Smooth muscle cell (in vitro differentiated cells): Measurements from ENCODE around the gene PDZRN4. TPM values are rescaled to one million over a fixed set of nuclear protein-coding genes. Genes with fewer than 3 reads are reported as not detected.

Experiments used
- DNase-seq: peaks from one replicate; lab custom pipeline; 2025; ENCODE audit not compliant: unreplicated experiment; lab: John Stamatoyannopoulos, UW
- H2AFZ ChIP-seq: fragments of 200-600 bp; sonication (generic); 2 replicates; pipeline ENCODE4 v1.6.0; 2016; ENCODE audit warnings: antibody characterized with exemption, low read depth, mild to moderate bottlenecking
- H3F3A ChIP-seq: fragments of 200-600 bp; sonication (generic); 2 replicates; pipeline ENCODE4 v1.6.0; 2017; ENCODE audit warnings: antibody characterized with exemption, low read depth
- H3K27ac ChIP-seq: fragments of 200-600 bp; sonication (generic); 2 replicates; pipeline ENCODE4 v1.5.1; 2016; ENCODE audit warnings: low read depth, mild to moderate bottlenecking
- H3K27me3 ChIP-seq: fragments of 200-600 bp; sonication (generic); 2 replicates; pipeline ENCODE4 v1.6.1; 2016; ENCODE audit warnings: low read depth, mild to moderate bottlenecking
- H3K36me3 ChIP-seq: fragments of 200-600 bp; sonication (generic); 2 replicates; pipeline ENCODE4 v1.5.1; 2016; ENCODE audit warnings: low read depth
- H3K4me1 ChIP-seq: fragments of 200-600 bp; sonication (generic); 2 replicates; pipeline ENCODE4 v1.5.1; 2016; ENCODE audit warnings: low read depth
- H3K4me2 ChIP-seq: fragments of 200-600 bp; sonication (generic); 2 replicates; pipeline ENCODE4 v1.6.0; 2016; ENCODE audit warnings: mild to moderate bottlenecking
- H3K4me3 ChIP-seq: fragments of 200-600 bp; sonication (generic); 2 replicates; pipeline ENCODE4 v1.5.1; 2016; ENCODE audit warnings: mild to moderate bottlenecking
- H3K79me2 ChIP-seq: fragments of 200-600 bp; sonication (generic); 2 replicates; pipeline ENCODE4 v1.6.0; 2016; ENCODE audit warnings: low read depth, mild to moderate bottlenecking
- H3K9ac ChIP-seq: fragments of 200-600 bp; sonication (generic); 2 replicates; pipeline ENCODE4 v1.6.0; 2016; ENCODE audit warnings: low read depth
- H3K9me3 ChIP-seq: fragments of 200-600 bp; sonication (generic); replicated peaks from 2 replicates; pipeline ENCODE4 v1.5.1; 2016; ENCODE audit warnings: low read depth
- H4K20me1 ChIP-seq: fragments of 200-600 bp; sonication (generic); 2 replicates; pipeline ENCODE4 v1.6.0; 2016; ENCODE audit warnings: low read depth
- CTCF ChIP-seq: fragments of 200-600 bp; sonication (generic); IDR thresholded peaks from 2 replicates; pipeline ENCODE4 v1.5.1; 2017; ENCODE audit warnings: borderline replicate concordance, mild to moderate bottlenecking, antibody characterized with exemption; ENCODE audit not compliant: insufficient read depth, poor library complexity, severe bottlenecking
- WGBS: methylation state at CpG from one replicate; pipeline ENCODE4 v1.1.7; 2016; ENCODE audit warnings: low lambda C conversion rate; 5-methylcytosine and 5-hydroxymethylcytosine counted together
- polyA plus RNA-seq: library from polyadenylated mRNA; unstranded; fragments of >200 nt; fragmentation: Nextera tagmentation; extraction: Ambion mirVana; gene quantifications from 2 replicates; pipeline ENCODE4 v1.2.1, GENCODE V29; 2016
- total RNA-seq: library from RNA; depleted of rRNA; stranded (reverse); fragments of >200 nt; gene quantifications from 2 replicates; pipeline ENCODE4 v1.2.3, GENCODE V29; 2014

Gene PDZRN4
- total and polyA plus RNA-seq, 2 experiments from 2014 or later: 4.7 to 5.4 TPM

GRCh38 chr12:41527062-41527461, 338.9 kb downstream of the PDZRN4 start:
- Histone ChIP-seq H3K36me3 (no peaks in the 10 kb centered on the region), H3K9me3 (no peaks in the 10 kb centered on the region), H3K27ac (peak overlapping the region; percentile 53), H4K20me1 (no peaks in the 10 kb centered on the region), H3K9ac (no peak overlapping the region), H3K27me3 (no peaks in the 10 kb centered on the region), H3K4me2 (peak overlapping the region; percentile 54), H3F3A (peaks cover 13% of the 10 kb centered on the region), H2AFZ (no peak overlapping the region), H3K4me3 (no peak overlapping the region), H3K4me1 (peaks cover 10% of the 10 kb centered on the region), H3K79me2 (no peaks in the 10 kb centered on the region)
- no peak for DNase-seq
- TF ChIP-seq CTCF: no peak
- WGBS: 96% methylated on average over 2 of the region's 2 CpGs

GRCh38 chr12:41527534-41528116, 339.5 kb downstream of the PDZRN4 start:
- Histone ChIP-seq H3K4me1 (peaks cover 8% of the 10 kb centered on the region), H3K4me2 (peak overlapping the region; percentile 54), H3K27ac (peak overlapping the region; percentile 53), H3F3A (peaks cover 8% of the 10 kb centered on the region), H3K4me3 (no peak overlapping the region), H3K9me3 (no peaks in the 10 kb centered on the region), H4K20me1 (no peaks in the 10 kb centered on the region), H3K36me3 (no peaks in the 10 kb centered on the region), H3K27me3 (no peaks in the 10 kb centered on the region), H2AFZ (no peak overlapping the region), H3K9ac (no peak overlapping the region), H3K79me2 (no peaks in the 10 kb centered on the region)
- DNase-seq: no peak
- TF ChIP-seq CTCF: no peak
- 75% methylated on average over 4 of the region's 4 CpGs for WGBS

GRCh38 chr12:41528874-41529273, 340.8 kb downstream of the PDZRN4 start:
- Histone ChIP-seq H4K20me1 (no peaks in the 10 kb centered on the region), H3K4me3 (no peak overlapping the region), H3K9me3 (no peaks in the 10 kb centered on the region), H3K4me2 (peak overlapping the region; percentile 54), H3K27me3 (no peaks in the 10 kb centered on the region), H3K79me2 (no peaks in the 10 kb centered on the region), H3F3A (peaks cover 8% of the 10 kb centered on the region), H2AFZ (peak overlapping the region; percentile 25), H3K36me3 (no peaks in the 10 kb centered on the region), H3K4me1 (peaks cover 8% of the 10 kb centered on the region), H3K9ac (no peak overlapping the region), H3K27ac (peak overlapping the region; percentile 53)
- 95% methylated on average over 3 of the region's 3 CpGs for WGBS
- TF ChIP-seq CTCF: no peak
- DNase-seq: no peak

GRCh38 chr12:41530441-41530840, 342.3 kb downstream of the PDZRN4 start:
- no peaks in the 10 kb centered on the region for H4K20me1 ChIP-seq
- no peak for DNase-seq
- H3K4me1 ChIP-seq: peaks cover 8% of the 10 kb centered on the region
- no peak overlapping the region for H3K4me2 ChIP-seq
- H3K9me3 ChIP-seq: no peaks in the 10 kb centered on the region
- H3K36me3 ChIP-seq: no peaks in the 10 kb centered on the region
- TF ChIP-seq CTCF: no peak
- H2AFZ ChIP-seq: no peak overlapping the region
- no peak overlapping the region for H3K9ac ChIP-seq
- WGBS: 90% methylated on average over 5 of the region's 5 CpGs
- no peak overlapping the region for H3K4me3 ChIP-seq
- no peaks in the 10 kb centered on the region for H3K27me3 ChIP-seq
- H3F3A ChIP-seq: peaks cover 8% of the 10 kb centered on the region
- H3K79me2 ChIP-seq: no peaks in the 10 kb centered on the region
- no peak overlapping the region for H3K27ac ChIP-seq
